RWPE2 (cell line): ENCODE data around the gene C3orf52.

Experiments
- ATAC-seq: fragments of 200-7000 bp; cut with Tn5 transposase; 3 replicates; pipeline ENCODE4 v1.9.1; 2021; ENCODE audit warnings: low read depth
- DNase-seq: peaks from one replicate; pipeline ENCODE4 v3.0.0-alpha.2; 2020; ENCODE audit warnings: low spot score
- H3K27ac ChIP-seq: fragments of 450-650 bp; 2 replicates; pipeline ENCODE4 v1.5.1; 2017; ENCODE audit warnings: mild to moderate bottlenecking; ENCODE audit not compliant: poor library complexity, severe bottlenecking
- H3K27me3 ChIP-seq: fragments of 250-450 bp; sonication (Bioruptor Pico); 2 replicates; pipeline ENCODE4 v1.5.1; 2021; ENCODE audit warnings: mild to moderate bottlenecking, moderate library complexity; ENCODE audit not compliant: insufficient read depth, poor library complexity, severe bottlenecking
- H3K36me3 ChIP-seq: fragments of 250-450 bp; sonication (Bioruptor Pico); 2 replicates; pipeline ENCODE4 v1.5.1; 2020; ENCODE audit warnings: low read depth, mild to moderate bottlenecking, moderate library complexity
- H3K4me1 ChIP-seq: fragments of 250-450 bp; sonication (Bioruptor Pico); 2 replicates; pipeline ENCODE4 v1.5.1; 2021; ENCODE audit warnings: mild to moderate bottlenecking, moderate library complexity; ENCODE audit not compliant: insufficient read depth, poor library complexity, severe bottlenecking
- H3K4me3 ChIP-seq: fragments of 250-450 bp; sonication (Bioruptor Pico); 2 replicates; pipeline ENCODE4 v1.5.1; 2021; ENCODE audit warnings: mild to moderate bottlenecking, moderate library complexity; ENCODE audit not compliant: severe bottlenecking
- H3K9me3 ChIP-seq: fragments of 250-450 bp; sonication (Bioruptor Pico); 2 replicates; pipeline ENCODE4 v1.5.1; 2021; ENCODE audit warnings: mild to moderate bottlenecking, moderate library complexity; ENCODE audit not compliant: severe bottlenecking
- TF ChIP-seq, protein P1 (sequence below): fragments of 450-650 bp; IDR thresholded peaks from one replicate; pipeline ENCODE4 v1.5.1; 2017; ENCODE audit warnings: mild to moderate bottlenecking, moderate library complexity; ENCODE audit not compliant: poor library complexity, severe bottlenecking

C3orf52 gene

DNA sequence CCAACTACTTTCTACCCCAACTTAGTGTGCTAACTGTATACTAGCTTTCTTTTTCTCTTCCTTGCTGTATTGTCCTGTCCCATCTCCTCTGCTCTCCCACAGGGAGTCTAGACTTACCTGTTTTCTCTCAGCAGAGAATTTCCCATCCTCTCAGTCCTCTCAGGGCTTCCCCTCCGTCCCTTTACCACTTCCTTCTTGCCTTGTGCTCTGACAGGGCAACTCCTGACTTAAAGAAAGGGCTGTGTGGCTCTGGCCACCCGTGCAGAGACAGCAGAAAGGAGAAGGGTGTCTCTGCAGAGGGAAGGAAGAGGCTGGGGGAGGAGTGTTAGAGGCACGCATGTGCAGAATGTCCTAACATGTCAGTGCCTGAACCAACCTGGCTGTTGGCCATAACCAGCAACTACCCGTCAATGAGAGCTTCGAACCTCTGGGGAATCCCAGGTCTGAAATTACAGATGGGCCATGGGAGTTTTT lies 46.8 kb downstream of the C3orf52 start, which contains the start of gene GCSAM:
TSS of gene GCSAM (minus strand) at position 274 of the 474 bp plus-strand sequence. CDS start at position 146, 128 bp downstream.
- H3K4me3 ChIP-seq, result no peak within 1 kb of the TSS
- no peaks in the 10 kb centered on the region for H3K9me3 ChIP-seq
- H3K4me1 ChIP-seq, result peaks cover 15% of the 10 kb centered on the region
- no peaks in the 10 kb centered on the region for H3K27me3 ChIP-seq
- peak; percentile 63 for ATAC-seq
- no peaks in the 10 kb centered on the region for H3K36me3 ChIP-seq
- no peak for DNase-seq
- TF ChIP-seq, protein P1, sequence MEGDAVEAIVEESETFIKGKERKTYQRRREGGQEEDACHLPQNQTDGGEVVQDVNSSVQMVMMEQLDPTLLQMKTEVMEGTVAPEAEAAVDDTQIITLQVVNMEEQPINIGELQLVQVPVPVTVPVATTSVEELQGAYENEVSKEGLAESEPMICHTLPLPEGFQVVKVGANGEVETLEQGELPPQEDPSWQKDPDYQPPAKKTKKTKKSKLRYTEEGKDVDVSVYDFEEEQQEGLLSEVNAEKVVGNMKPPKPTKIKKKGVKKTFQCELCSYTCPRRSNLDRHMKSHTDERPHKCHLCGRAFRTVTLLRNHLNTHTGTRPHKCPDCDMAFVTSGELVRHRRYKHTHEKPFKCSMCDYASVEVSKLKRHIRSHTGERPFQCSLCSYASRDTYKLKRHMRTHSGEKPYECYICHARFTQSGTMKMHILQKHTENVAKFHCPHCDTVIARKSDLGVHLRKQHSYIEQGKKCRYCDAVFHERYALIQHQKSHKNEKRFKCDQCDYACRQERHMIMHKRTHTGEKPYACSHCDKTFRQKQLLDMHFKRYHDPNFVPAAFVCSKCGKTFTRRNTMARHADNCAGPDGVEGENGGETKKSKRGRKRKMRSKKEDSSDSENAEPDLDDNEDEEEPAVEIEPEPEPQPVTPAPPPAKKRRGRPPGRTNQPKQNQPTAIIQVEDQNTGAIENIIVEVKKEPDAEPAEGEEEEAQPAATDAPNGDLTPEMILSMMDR, result no peak
- no peak within 1 kb of the TSS for H3K27ac ChIP-seq

DNA sequence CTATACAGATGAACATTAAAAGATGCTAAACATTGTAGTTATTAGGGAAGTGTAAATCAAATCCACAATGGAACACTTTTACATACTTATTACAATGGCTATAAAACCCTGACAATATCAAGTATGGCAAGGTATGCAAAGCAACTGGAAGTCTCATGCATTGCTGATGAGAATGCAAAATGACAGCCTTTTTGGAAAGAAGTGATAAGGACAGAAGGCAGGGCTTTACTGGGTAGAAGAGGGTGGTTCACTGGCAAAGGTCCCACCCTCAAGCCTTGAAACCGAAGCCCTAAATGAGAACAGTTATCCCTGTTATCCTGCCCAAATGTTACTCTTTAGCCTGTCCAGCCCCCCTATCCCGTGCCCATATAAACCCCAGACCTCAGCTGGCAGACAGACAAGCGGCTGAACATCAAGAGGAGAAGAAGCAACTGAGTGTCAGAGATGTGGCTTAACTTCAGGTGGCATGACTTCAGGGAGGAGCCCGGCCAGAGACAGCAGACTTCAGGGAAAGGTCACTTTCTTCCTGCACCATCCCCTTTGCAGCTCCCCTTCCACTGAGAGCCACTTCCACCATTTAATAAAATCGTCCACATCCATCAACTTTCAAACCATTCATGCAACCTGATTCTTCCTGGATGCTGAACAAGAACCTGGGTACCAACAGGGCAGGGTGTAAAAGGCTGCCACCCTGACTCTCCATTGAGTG lies 47.6 kb downstream of the C3orf52 start:
- Histone ChIP-seq H3K4me1 (peaks cover 14% of the 10 kb centered on the region), H3K4me3 (no peak overlapping the region), H3K27ac (no peak overlapping the region), H3K36me3 (no peaks in the 10 kb centered on the region), H3K9me3 (no peaks in the 10 kb centered on the region), H3K27me3 (no peaks in the 10 kb centered on the region)
- TF ChIP-seq, protein P1, result no peak
- DNase-seq, result no peak
- ATAC-seq, result no peak

DNA sequence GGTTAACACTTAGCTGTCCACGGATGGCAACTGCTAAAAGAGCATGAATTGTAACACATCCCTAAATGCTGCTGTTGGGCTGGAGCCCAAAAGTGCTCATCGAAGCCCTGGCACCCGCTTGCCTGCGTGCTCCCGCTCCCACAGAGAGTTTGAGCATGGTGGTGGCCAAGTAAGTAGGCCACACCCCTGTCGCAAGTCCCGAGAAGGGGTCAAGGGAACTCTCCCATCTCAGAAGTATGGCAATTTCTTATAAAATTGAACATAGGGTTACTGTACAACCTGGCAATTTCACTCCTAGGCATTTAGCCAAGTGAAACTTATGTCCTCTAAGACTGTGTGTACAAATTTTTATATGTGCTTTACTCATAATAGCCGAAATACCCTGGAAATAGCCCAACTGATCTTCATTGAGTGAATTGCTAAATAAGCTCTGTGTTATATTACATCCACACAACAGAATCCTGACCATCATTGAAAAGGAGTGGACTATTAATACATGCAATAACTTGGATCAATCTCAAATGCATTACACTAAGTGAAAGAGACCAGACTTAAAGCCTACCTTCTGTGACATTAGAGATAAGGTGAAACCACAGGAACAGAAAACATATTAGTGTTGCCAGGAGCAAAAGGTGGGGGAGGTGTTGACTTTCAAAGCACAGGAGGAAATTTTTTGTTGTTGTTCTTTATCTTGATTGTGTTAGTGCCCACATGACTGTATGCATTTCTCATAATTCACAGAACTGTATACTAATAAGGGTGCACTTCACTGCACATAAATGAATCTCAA lies 48.3 kb downstream of the C3orf52 start:
- peaks cover 7% of the 10 kb centered on the region for H3K4me1 ChIP-seq
- H3K27me3 ChIP-seq, result no peaks in the 10 kb centered on the region
- no peak overlapping the region for H3K4me3 ChIP-seq
- no peaks in the 10 kb centered on the region for H3K36me3 ChIP-seq
- no peaks in the 10 kb centered on the region for H3K9me3 ChIP-seq
- no peak for ATAC-seq
- H3K27ac ChIP-seq, result no peak overlapping the region
- no peak for DNase-seq
- TF ChIP-seq, protein P1, result no peak

DNA sequence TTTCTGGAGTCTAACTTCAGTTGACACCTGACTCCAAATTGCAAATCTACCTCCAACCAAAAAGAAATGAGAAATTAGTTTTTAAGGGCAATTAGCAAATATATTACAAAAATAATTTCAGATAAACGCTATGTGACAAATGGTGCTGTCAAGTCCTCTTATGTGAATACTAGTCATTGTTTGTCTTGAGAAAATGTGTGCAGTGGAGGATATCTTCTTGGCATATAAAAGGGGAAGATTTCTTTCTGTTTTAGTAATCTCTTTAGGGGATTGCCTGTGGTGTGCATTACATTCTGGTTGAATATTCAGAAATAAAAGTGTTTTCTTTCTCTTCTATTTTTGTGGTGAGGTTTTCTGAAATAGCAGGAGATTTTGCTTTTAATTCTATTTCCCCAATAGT lies 49.9 kb downstream of the C3orf52 start:
- Histone ChIP-seq H3K36me3 (no peaks in the 10 kb centered on the region), H3K9me3 (no peaks in the 10 kb centered on the region), H3K27me3 (no peaks in the 10 kb centered on the region), H3K4me3 (no peak overlapping the region), H3K27ac (no peak overlapping the region), H3K4me1 (peaks cover 4% of the 10 kb centered on the region)
- no peak for ATAC-seq
- TF ChIP-seq, protein P1, result no peak
- no peak for DNase-seq
